ENCODE measurements around the gene APOBEC4.
A peak's percentile ranks its signal among the peaks of the same experiment; 100 is the strongest.
"Not testable (repeated sequence)": the region's sequence is repeated elsewhere in the genome, so short reads cannot be mapped to it uniquely, and the experiment has no call there.

Gene APOBEC4

DNA sequence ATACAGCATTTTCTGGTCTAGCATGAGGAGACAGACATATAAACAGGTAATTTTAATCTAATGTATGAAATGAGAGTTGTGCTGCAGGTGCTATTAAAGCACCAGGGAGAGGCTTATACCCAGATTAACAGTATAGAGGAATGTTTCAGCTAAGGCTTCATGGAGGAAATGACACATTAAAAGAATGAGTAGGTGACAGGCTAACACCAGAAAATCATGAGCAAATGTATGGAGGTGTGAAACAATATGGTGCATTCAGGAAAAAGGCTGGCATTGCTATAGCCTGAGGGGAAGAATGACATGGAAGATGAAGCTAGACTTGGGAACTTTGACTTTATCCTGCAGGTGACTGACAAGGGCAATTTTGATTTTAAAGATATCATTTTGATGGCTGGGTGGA lies 24.6 kb downstream of the APOBEC4 start:
- H3K4me3 ChIP-seq (ENCODE audit: low read depth, low read length) = no peak overlapping the region
- TF ChIP-seq, protein P1, sequence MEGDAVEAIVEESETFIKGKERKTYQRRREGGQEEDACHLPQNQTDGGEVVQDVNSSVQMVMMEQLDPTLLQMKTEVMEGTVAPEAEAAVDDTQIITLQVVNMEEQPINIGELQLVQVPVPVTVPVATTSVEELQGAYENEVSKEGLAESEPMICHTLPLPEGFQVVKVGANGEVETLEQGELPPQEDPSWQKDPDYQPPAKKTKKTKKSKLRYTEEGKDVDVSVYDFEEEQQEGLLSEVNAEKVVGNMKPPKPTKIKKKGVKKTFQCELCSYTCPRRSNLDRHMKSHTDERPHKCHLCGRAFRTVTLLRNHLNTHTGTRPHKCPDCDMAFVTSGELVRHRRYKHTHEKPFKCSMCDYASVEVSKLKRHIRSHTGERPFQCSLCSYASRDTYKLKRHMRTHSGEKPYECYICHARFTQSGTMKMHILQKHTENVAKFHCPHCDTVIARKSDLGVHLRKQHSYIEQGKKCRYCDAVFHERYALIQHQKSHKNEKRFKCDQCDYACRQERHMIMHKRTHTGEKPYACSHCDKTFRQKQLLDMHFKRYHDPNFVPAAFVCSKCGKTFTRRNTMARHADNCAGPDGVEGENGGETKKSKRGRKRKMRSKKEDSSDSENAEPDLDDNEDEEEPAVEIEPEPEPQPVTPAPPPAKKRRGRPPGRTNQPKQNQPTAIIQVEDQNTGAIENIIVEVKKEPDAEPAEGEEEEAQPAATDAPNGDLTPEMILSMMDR (conservative IDR thresholded peaks at IDR 0.05; ENCODE audit: low read depth, low read length) = no peak
- no peak for DNase-seq (ENCODE audit: low read depth)

DNA sequence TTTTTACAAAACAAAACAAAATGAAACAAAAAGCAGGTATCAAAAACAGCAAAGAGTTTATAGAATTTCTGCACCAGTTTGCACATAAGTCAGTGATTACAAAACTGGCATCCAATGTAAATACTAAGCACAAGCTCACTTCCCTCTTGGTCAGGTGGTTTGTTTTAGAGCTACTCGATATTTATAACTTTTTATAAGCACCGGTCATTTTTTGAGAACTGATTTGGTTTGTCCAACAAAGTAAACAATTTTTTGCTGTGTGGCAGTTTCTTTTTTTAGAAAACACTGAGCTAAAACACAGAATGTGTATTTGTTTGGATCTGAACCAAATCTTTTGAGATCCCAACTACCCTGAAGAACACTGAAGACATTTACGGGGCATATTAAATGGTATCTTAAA lies 26.9 kb downstream of the APOBEC4 start:
- not testable (repeated sequence) for H3K4me3 ChIP-seq (ENCODE audit: low read depth, low read length); DNase-seq (ENCODE audit: low read depth)

DNA sequence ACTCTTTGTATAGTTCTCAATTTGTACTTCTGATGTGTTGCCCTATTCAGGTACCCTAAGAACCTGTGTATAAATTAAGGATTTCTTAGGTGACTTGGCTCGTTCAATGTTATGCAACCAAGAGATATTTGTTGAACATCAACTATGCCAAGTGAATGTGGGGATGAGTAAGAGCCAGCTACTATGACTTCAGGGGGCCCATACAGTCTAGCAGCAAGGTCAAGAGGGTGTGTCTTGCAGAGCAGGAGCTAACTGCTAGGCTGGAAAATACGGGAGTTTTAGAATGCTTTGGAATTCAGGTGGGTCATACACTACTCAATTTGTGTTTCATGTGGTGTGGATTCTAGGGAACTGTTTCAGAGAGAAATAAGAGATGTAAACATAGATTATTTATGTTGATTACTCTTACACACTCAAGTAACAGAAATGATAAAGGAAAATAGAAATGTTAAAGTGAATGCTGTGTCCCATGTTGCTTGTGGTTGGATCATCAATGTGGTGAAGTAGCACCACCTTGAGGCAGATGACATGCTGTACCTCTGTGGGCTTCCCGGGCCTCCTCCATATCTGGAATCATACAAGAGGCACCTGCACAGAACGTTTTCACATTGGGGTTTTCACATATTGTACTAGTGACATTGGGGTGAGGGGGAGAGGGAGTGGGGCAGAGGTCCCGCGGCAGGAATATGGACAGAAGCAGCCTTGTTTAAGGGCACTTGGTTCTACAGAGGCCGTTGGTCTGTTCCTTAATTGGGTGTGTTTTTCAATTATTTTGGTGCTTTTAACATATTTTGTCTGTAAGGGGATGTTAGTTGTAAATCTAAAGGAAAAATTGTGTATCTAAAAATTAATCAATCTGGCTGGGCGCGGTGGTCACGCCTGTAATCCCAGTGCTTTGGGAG lies 30.0 kb downstream of the APOBEC4 start:
- TF ChIP-seq, protein P1 (conservative IDR thresholded peaks at IDR 0.05; ENCODE audit: low read depth, low read length) = peak; percentile 80
- DNase-seq (ENCODE audit: low read depth) = peak; percentile 84
- no peak overlapping the region for H3K4me3 ChIP-seq (ENCODE audit: low read depth, low read length)

DNA sequence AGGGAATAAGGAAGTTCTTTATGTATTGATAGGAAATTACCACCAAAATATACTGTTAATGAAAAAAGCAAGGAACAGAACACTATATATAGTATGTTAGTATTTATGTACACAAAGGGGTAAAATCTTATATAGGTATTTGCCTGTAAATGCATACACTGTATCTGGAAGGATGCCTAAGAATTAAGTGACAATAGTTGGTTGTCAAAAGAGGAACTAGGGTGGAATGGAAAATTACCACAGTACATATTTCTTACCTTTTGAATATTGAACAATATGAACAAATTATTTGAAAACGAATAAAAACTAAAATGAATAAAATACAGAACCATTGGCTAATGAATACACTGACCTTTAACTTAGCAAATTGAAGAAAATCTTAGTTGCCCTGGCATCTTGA lies 31.1 kb downstream of the APOBEC4 start:
- TF ChIP-seq, protein P1 (conservative IDR thresholded peaks at IDR 0.05; ENCODE audit: low read depth, low read length) = no peak
- DNase-seq (ENCODE audit: low read depth) = no peak

DNA sequence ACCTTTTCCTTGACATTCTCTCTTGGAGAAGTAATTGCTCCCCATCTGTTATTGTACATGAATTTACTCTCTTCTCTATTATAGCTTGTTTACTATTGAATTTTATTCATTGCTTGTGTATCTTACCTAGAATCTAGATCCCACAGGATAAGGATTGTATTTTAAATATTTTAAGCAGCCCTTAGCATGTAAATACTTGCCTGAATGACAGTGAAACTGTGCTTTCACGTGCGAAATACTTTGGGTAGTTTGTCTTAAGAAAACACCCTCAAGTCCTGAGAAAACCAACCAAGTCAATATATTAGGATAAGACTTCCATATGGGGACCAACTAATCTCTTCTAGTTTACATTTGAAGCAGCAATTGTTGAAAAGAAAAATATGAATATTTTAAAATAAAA lies 32.8 kb downstream of the APOBEC4 start:
- DNase-seq (ENCODE audit: low read depth) = no peak
- TF ChIP-seq, protein P1 (conservative IDR thresholded peaks at IDR 0.05; ENCODE audit: low read depth, low read length) = no peak
- H3K4me3 ChIP-seq (ENCODE audit: low read depth, low read length) = no peak overlapping the region

More for the DNA sequence above, 31.1 kb downstream of the APOBEC4 start:
- H3K4me3 ChIP-seq (ENCODE audit: low read depth, low read length) = no peak overlapping the region

DNA sequence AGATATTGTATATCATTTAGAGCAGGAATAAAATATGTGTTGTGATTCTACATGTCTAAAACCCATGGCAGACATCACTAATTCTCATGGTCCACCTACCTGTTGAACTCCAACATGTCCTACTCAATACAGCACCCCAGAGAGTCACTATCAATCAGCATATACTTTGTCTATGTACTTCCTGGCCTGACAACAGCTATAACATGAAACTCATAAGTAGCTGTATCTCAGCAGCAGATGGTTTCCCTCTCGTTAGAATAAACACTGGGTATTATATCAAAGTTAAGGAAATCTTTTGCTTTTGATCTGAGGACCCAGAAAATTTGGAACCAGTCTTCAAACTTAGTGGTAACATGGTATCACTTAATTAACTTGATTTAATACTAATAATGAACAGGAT lies 33.3 kb downstream of the APOBEC4 start:
- TF ChIP-seq, protein P1 (conservative IDR thresholded peaks at IDR 0.05; ENCODE audit: low read depth, low read length) = no peak
- H3K4me3 ChIP-seq (ENCODE audit: low read depth, low read length) = no peak overlapping the region
- DNase-seq (ENCODE audit: low read depth) = no peak

DNA sequence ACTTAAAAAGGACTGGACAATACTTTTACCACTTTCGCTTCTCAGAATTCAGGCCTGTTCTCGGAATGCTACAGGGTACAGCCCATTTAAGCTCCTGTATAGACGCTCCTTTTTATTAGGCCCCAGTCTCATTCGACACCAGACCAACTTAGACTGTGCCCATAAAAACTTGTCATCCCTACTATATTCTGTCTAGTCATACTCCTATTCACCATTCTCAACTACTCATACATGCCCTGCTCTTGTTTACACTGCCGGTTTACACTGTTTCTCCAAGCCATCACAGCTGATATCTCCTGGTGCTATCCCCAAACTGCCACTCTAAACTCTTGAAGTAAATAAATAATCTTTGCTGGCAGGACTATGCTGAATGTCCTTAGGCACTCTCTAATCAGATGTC lies 34.9 kb downstream of the APOBEC4 start:
- DNase-seq (ENCODE audit: low read depth); H3K4me3 ChIP-seq (ENCODE audit: low read depth, low read length): not testable (repeated sequence)

DNA sequence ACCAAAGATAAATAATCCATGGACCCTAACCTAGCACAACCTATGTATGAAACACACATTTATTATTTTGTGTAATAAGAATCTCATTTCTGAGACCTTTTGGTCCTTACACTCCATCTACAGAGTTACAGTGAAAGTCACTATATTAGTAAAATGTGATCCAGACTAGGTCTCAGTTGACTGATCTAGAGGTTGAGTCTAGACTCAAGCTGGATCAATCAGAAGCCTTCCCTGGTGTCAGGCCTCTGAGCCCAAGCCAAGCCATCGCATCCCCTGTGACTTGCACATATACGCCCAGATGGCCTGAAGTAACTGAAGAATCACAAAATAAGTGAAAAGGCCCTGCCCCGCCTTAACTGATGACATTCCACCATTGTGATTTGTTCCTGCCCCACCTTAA lies 40.1 kb downstream of the APOBEC4 start:
- H3K4me3 ChIP-seq (ENCODE audit: low read depth, low read length); DNase-seq (ENCODE audit: low read depth): not testable (repeated sequence)
